Measurements from ENCODE around the gene ACOT8.
"Not testable (repeated sequence)": the region's sequence is repeated elsewhere in the genome, so short reads cannot be mapped to it uniquely, and the experiment has no call there.

The ACOT8 gene

GRCh38 chr20:45852326-45852725 is 4.9 kb downstream of the ACOT8 start:
- no peak for DNase-seq (ENCODE audit: low spot score)

DNA sequence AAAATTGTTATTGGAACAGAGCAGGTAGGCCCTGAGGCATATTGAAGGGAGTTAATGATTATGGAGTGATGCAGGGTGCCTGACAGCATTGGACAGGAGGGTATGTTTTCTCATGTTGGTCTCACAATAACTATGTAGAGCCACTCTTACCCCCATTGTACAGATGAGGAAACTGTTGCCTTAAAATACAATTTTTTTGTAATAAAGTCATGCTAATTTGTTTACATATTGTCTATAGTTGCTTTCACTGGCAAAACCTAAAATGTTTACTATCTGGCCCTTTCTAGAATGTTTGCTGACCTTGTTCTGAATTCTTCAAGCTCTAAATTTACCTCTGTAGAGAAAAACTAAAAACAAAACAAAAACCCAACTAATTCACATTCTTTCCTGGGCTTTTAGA is 5.7 kb downstream of the ACOT8 start:
- no peak for DNase-seq (ENCODE audit: low spot score)

GRCh38 chr20:45850926-45851325 is 6.3 kb downstream of the ACOT8 start:
- no peak for DNase-seq (ENCODE audit: low spot score)

DNA sequence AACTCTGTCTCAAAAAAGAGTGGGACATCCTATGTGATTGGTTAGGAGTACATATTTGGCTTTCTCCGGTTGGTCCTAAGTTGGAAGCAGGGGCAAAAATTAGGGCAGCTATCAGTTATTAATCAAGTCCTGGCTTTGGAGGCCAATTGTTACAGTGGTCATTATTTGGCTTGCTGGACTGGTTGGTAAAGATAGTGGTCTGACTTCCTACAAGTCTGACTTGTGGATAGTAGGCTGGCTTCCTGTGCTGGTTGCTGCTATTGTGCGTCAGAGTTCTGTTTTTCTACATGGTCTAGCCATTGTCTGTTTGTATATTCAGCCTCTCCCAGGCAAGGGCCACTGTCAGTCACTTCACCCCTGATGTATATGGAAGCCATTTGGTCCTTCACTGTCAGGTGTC is 7.0 kb downstream of the ACOT8 start:
- no peak for DNase-seq (ENCODE audit: low spot score)

DNA sequence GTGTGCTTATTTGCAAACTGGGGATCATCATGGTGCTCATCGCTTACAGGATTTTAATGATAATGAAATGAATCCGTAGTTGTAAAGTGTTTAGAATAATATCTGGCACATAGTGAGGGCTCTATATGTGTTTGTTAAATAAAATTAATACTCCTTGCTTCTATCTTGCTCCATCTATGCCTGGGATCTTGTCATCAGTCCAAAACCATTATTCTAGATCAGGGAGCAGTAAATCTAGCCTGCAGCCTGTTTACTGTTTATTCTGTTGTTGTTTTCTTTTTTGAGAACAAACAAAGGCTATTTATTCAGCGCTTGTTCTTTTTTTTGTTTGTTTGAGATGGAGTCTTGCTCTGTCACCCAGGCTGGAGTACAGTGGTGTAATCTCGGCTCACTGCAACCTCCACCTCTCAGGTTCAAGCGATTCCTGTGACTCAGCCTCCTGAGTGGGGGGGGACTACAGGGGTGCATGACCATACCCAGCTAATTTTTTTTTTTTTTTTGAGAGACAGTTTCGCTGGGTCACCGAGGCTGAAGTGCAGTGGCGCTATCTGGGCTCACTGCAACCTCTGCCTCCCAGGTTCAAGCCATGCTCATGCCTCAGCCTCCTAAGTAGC is 8.1 kb downstream of the ACOT8 start:
- no peak for DNase-seq (ENCODE audit: low spot score)

GRCh38 chr20:45848421-45848820 is 8.8 kb downstream of the ACOT8 start:
- DNase-seq (ENCODE audit: low spot score), result no peak

- no peak for DNase-seq (ENCODE audit: low spot score)
These were observed 11.7 kb downstream of the ACOT8 start for GRCh38 chr20:45845452-45845851.

DNA sequence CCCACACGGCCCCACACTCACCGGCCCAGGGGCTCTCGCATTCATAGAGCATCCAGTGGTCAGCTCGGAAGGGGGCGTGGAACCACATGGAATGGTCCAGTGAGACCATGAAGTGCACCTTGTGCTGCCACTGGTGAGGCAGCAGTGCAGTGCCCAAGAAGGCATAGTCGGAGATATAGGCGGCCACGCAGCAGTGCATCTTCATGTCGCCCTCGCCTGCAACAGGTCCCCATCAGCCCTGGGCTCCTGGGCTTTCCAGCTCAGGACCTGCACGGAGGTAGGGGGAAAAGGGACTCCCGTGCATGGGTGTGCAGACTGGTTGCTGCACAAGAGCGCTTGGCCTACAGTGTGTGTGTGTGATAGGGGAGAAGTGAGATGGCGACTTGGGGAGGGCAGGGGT is 13.7 kb downstream of the ACOT8 start:
- no peak for DNase-seq (ENCODE audit: low spot score)

GRCh38 chr20:45842169-45842812 is 14.9 kb downstream of the ACOT8 start:
- no peak for DNase-seq (ENCODE audit: low spot score)

DNA sequence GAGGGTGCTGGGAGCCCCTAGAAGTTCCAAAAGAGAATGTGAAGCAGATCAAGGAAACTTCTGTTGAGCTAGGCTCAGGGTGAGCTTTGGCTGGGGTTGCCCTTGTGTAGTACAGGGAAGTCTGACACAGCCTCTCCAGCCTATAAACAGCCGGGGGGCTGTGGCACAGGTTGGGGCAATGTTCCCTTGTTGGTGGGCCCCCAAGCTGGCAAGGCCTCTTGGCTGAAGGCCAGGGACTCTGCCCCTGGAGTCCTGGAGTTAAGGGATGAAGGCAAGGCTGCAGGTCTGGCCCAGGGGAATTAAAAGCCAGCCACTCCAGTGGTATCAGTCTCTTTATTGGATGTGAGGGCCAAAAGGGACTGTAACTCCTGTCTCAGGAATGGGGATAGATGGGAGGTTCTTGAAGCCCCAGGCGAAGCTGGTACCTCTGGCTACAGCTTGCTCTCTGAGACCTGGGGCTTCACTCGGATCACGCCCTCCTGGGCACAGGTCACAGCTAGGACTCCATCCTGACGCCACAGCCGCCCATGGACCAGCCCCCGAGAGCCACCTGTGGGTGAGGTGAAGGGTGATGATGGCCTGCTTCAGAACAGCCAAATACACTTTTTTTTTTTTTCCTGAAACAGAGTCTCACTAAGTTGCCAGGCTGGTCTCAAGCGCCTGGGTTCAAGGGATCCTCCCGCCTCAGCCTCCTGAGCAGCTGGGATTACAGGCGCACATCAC is 15.6 kb downstream of the ACOT8 start:
- no peak for DNase-seq (ENCODE audit: low spot score)

- DNase-seq (ENCODE audit: low spot score), result no peak
These were observed 16.4 kb downstream of the ACOT8 start for GRCh38 chr20:45840700-45841198.

- no peak for DNase-seq (ENCODE audit: low spot score)
These were observed 20.4 kb downstream of the ACOT8 start for GRCh38 chr20:45836841-45837240.

- DNase-seq (ENCODE audit: low spot score), result no peak
These were observed 21.4 kb downstream of the ACOT8 start for GRCh38 chr20:45835825-45836224.

GRCh38 chr20:45835329-45835765 is 21.8 kb downstream of the ACOT8 start:
- DNase-seq (ENCODE audit: low spot score), result no peak

DNA sequence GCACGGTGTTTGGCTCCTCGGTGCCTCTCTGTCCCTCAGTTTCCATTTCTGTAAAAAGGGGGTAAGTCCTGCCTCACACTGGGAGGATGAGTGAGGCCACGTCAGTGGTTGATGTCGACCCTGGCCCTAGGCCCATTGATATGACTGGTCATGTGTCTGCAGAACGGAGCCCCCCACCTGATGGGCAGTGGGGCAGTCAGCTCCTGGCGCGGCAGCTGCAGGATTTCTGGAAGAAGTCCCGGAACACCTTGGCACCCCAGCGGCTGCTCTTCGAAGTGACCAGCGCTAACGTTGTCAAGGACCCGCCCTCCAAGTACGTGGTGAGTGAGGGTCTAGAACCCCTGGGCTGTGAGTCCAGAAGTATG is 22.4 kb downstream of the ACOT8 start:
- DNase-seq (ENCODE audit: low spot score), result no peak

DNA sequence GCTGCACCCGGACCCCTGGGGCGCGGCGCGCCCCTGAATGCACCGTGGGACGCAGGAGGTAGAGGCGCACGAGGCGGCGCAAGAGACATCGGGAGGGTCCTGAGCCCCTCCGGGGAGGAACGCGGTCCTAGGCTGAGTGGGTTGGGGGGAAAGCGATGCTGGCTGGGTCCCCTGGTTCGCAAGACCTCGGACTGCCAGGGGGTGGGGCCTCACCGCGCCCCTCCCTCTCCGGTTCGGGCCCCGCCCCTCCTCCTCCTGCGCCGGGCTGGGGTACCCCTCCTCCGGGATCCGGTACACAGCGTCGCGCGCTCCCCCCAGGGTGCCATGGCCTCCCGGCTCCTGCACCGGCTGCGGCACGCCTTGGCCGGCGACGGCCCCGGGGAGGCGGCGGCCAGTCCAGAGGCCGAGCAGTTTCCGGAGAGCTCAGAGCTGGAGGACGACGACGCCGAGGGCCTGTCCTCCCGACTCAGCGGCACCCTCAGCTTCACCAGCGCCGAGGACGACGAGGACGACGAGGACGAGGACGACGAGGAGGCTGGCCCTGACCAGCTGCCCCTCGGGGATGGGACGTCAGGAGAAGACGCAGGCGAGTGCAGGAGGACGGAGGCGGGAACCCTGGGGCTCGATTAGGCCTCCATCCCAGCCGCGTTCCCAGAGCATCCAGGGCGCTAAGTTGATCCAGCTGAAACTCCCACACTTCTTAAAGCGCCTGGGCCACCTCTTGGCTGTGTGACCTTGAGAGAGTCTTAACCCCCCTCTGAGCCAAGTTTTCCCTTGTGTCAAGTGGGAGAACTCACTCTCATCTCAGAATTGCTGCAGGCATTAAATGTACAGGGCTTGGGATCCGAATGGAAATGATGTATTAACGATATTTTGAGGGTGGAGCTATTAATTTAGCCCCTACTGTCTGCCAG is 23.1 kb downstream of the ACOT8 start:
- DNase-seq (ENCODE audit: low spot score), result peak; percentile 45

DNA sequence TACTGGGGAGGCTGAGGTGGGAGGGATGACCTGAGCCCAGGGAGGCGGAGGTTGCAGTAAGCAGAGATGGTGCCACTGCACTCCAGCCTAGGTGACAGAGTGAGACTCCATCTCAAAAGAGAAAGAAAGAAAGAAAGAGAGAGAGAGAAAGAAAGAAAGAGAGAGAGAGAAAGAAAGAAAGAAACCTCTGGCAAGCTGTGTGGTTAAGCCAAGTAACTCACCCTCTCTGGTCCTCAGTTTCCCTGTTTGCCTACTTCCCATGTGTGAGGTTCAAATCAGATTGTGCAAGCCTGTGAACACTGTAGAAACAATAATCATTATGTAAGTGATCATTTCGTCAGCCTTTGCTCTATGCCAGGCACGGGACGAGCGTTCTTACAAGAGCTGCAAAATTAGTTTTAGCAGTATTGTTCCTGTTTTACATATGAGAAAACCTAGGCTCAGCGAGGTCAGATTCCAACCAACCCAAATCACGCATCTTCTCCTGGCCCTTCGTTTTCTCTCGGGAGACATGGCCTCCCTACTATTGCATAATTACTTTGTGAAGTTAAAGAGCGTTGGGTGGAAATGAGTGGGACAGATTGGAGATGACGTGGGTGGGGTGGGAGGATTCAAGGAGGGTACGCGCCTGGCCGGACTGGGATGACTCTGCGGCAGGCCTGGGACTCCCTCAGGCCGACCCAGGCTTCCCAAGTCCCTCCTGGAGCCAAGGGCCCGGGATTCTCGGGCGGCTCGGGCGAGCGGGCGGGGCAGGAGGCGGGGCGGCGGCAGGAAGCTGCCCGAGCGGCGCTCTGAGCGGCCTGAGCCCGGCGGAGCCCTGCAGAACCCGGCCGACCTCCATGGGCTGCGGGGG is 23.9 kb downstream of the ACOT8 start, which contains the start of gene SNX21:
Gene SNX21 (plus strand): TSS at position 770 of the 853 bp plus-strand sequence. CDS start 121 bp downstream, outside the sequence.
- peak; percentile 40 for DNase-seq (ENCODE audit: low spot score)

DNA sequence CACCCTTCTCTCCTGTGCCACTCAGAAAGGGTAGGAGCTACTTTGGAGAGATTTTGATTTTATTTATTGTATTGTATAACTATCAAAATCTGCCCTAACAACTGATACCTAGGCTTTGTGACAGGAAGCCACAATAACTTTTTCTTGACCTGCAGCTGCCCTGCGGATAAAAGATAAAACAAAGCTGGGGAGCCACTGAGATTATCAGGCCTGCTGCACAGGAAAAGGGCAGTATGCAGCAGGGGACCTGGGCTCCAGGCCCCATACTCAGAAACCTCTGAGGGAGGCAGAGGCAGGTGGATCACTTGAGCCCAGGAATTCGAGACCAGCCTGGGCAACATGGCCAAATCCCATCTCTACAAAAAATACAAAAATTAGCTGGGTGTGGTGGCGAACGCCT is 24.6 kb downstream of the ACOT8 start:
- no peak for DNase-seq (ENCODE audit: low spot score)

GRCh38 chr20:45829673-45830106 is 27.5 kb downstream of the ACOT8 start:
- not testable (repeated sequence) for DNase-seq (ENCODE audit: low spot score)

GRCh38 chr20:45828589-45828988 is 28.6 kb downstream of the ACOT8 start:
- no peak for DNase-seq (ENCODE audit: low spot score)

DNA sequence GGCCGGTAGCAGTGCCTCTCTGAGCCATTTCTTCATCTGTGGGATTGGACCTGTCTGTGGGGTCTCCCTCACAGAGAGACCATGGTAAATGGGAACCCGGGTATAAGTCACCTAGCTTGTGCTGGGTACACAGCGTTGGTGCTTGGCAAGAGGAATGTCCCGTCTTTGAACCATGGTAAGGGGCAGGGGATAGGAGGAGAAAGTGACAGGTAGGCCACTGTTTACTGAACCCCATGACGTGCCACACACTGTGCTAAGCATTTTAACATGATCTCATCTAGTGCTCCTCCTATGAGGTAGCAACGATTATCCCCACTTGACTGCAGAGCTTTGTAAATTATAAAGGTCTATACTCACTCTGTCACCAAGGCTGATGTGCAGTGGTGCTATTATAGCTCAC is 29.5 kb downstream of the ACOT8 start:
- no peak for DNase-seq (ENCODE audit: low spot score)
